ENCODE measurements around the gene HECW1. TPM values are rescaled to one million over a fixed set of nuclear protein-coding genes. Genes with fewer than 3 reads are reported as not detected.

Gene HECW1
- total and polyA plus RNA-seq, 2 experiments from 2014 or later: 11.0 to 21.8 TPM

- Histone ChIP-seq H2AFZ (no peak overlapping the region; the same call in 1 of the 2 replicates), H3K4me1 (ENCODE audit: insufficient read depth) (peaks cover 7% of the 10 kb centered on the region; the same call in 1 of the 2 replicates), H4K20me1 (replicated peaks; ENCODE audit: insufficient read depth) (no peaks in the 10 kb centered on the region), H3K4me2 (no peak overlapping the region), H3K27me3 (ENCODE audit: insufficient read depth) (no peaks in the 10 kb centered on the region), H3K79me2 (replicated peaks; ENCODE audit: insufficient read depth) (no peaks in the 10 kb centered on the region), H3K27ac (ENCODE audit: low read depth) (no peak overlapping the region), H3K9me2 (ENCODE audit: insufficient read depth) (peaks cover 12% of the 10 kb centered on the region), H3K36me3 (ENCODE audit: insufficient read depth) (no peaks in the 10 kb centered on the region), H3F3A (replicated peaks; ENCODE audit: low read depth) (no peaks in the 10 kb centered on the region), H3K4me3 (no peak overlapping the region)
- DNase-seq (ENCODE audit: low spot score) (no peak), ATAC-seq (peak; percentile 44; the same call in 1 of the 3 replicates)
- H3K36me3 Mint-ChIP-seq (ENCODE audit: low read depth): no peaks in the 10 kb centered on the region; the same call in 2 of the 3 replicates
- H3K27ac Mint-ChIP-seq: peak overlapping the region; percentile 39; the same call in 1 of the 2 replicates
- no peaks in the 10 kb centered on the region for H3K27me3 Mint-ChIP-seq (ENCODE audit: insufficient read depth, low read depth, poor library complexity)
- H3K4me3 Mint-ChIP-seq: no peak overlapping the region
- TF ChIP-seq NANOG (IDR thresholded peaks at IDR 0.05; ENCODE audit: borderline replicate concordance) (no peak), ZNF331 (CRISPR knock-in tag; IDR thresholded peaks at IDR 0.05; ENCODE audit: low read depth) (no peak), STAT1 (IDR thresholded peaks at IDR 0.05; ENCODE audit: unreplicated experiment) (no peak), CTCF (conservative IDR thresholded peaks at IDR 0.05; ENCODE audit: low read depth in 2 of 2) (no peak), EZH2 (IDR thresholded peaks at IDR 0.05; ENCODE audit: low read depth, unreplicated experiment) (no peak)
- H3K4me1 Mint-ChIP-seq: peaks cover 17% of the 10 kb centered on the region
- H3K9me3 Mint-ChIP-seq: 0 out of 3 replicates have a peak, but pooled peaks cover 3% of the 10 kb centered on the region
These were observed 465.1 kb downstream of the HECW1 start for GRCh38 chr7:43577485-43577951.

GRCh38 chr7:43582503-43583423 is 470.3 kb downstream of the HECW1 start, which contains the start of gene STK17A:
Gene STK17A, plus strand, starts transcription at chr7:43583108. Its CDS starts 136 bp downstream, at chr7:43583244.
- no peaks in the 10 kb centered on the region for H3F3A ChIP-seq (replicated peaks; ENCODE audit: low read depth)
- DNase-seq (ENCODE audit: low spot score) (peak; percentile 98), ATAC-seq (peak; percentile 84)
- H4K20me1 ChIP-seq (replicated peaks; ENCODE audit: insufficient read depth): peaks cover 3% of the 10 kb centered on the region; the same call in 1 of the 2 replicates
- H3K36me3 Mint-ChIP-seq (ENCODE audit: low read depth): no peaks in the 10 kb centered on the region; the same call in 2 of the 3 replicates
- no peak within 1 kb of the TSS for H3K27ac ChIP-seq (ENCODE audit: low read depth)
- peaks cover 32% of the 10 kb centered on the region for H3K4me1 Mint-ChIP-seq
- H3K4me3 ChIP-seq: peak within 1 kb of the TSS; percentile 72
- no peak within 1 kb of the TSS for H3K27ac Mint-ChIP-seq
- peaks cover 7% of the 10 kb centered on the region for H3K9me2 ChIP-seq (ENCODE audit: insufficient read depth)
- no peaks in the 10 kb centered on the region for H3K36me3 ChIP-seq (ENCODE audit: insufficient read depth)
- 0 out of 2 replicates have a peak within 1 kb of the TSS, but pooled peaks have one; percentile 9 for H2AFZ ChIP-seq
- H3K27me3 ChIP-seq (ENCODE audit: insufficient read depth): peaks cover 10% of the 10 kb centered on the region
- H3K9me3 Mint-ChIP-seq: 0 out of 3 replicates have a peak, but pooled peaks cover 3% of the 10 kb centered on the region
- H3K27me3 Mint-ChIP-seq (ENCODE audit: insufficient read depth, low read depth, poor library complexity): peaks cover 13% of the 10 kb centered on the region
- peaks cover 10% of the 10 kb centered on the region for H3K4me1 ChIP-seq (ENCODE audit: insufficient read depth)
- H3K79me2 ChIP-seq (replicated peaks; ENCODE audit: insufficient read depth): peaks cover 35% of the 10 kb centered on the region
- H3K4me2 ChIP-seq: peak within 1 kb of the TSS; percentile 88
- peak within 1 kb of the TSS; percentile 91 for H3K4me3 Mint-ChIP-seq
- TF ChIP-seq EZH2 (IDR thresholded peaks at IDR 0.05; ENCODE audit: low read depth, unreplicated experiment): no peak
- peak; percentile 82 for TF ChIP-seq POLR2AphosphoS5 (IDR thresholded peaks at IDR 0.05; ENCODE audit: low read depth)
- no peak for TF ChIP-seq ZNF462 (CRISPR knock-in tag; IDR thresholded peaks at IDR 0.05)
- no peak for TF ChIP-seq JUNB (IDR thresholded peaks at IDR 0.05; ENCODE audit: unreplicated experiment)
